HFFc6 (cell line): Measurements from ENCODE around the gene CTCFL. TPM values are rescaled to one million over a fixed set of nuclear protein-coding genes. Genes with fewer than 3 reads are reported as not detected.

Experiments
- DNase-seq: peaks from one replicate; pipeline ENCODE4 v3.0.0-alpha.2; 2018
- H3K27ac Mint-ChIP-seq: 2 replicates; pipeline ENCODE4 v1.8.0; 2020; ENCODE audit warnings: mild to moderate bottlenecking, mixed read lengths
- H3K27me3 Mint-ChIP-seq: 2 replicates; pipeline ENCODE4 v1.8.0; 2021; ENCODE audit warnings: mild to moderate bottlenecking, moderate library complexity, mixed read lengths; ENCODE audit not compliant: insufficient read depth
- H3K36me3 Mint-ChIP-seq: 2 replicates; pipeline ENCODE4 v1.8.0; 2021; ENCODE audit warnings: low read depth, mixed read lengths
- H3K4me1 Mint-ChIP-seq: 2 replicates; pipeline ENCODE4 v1.8.0; 2020; ENCODE audit warnings: low read depth, mixed read lengths
- H3K4me3 Mint-ChIP-seq: 2 replicates; pipeline ENCODE4 v1.8.0; 2020; ENCODE audit warnings: mild to moderate bottlenecking, moderate library complexity, mixed read lengths
- H3K9me3 Mint-ChIP-seq: 2 replicates; pipeline ENCODE4 v1.8.0; 2020; ENCODE audit warnings: mild to moderate bottlenecking, mixed read lengths
- CTCF ChIP-seq: fragments of 200-600 bp; sonication (generic); IDR thresholded peaks from 2 replicates; pipeline ENCODE4 v1.5.0; 2021; ENCODE audit warnings: antibody characterized with exemption, mild to moderate bottlenecking
- total RNA-seq, 6 experiments: library from RNA; stranded (reverse); fragmentation: NEBNext Ultra II Directional; extraction: Animal tissue kit (Norgen Biotek cat#: 25700); gene quantifications; 2 replicates in 1 of 6; 3 replicates in 5 of 6; pipeline ENCODE4 v1.2.3, GENCODE V29; 2021

CTCFL gene
- total RNA-seq, 6 experiments from 2014 or later: not detected

GRCh38 chr20:57484772-57485171 is 40.2 kb downstream of the CTCFL start:
- Mint-ChIP-seq H3K4me1 (no peaks in the 10 kb centered on the region), H3K27me3 (peaks cover 34% of the 10 kb centered on the region), H3K9me3 (no peaks in the 10 kb centered on the region), H3K4me3 (no peak overlapping the region), H3K36me3 (no peaks in the 10 kb centered on the region), H3K27ac (no peak overlapping the region)
- no peak for TF ChIP-seq CTCF
- no peak for DNase-seq

- no peak for DNase-seq
Measured at GRCh38 chr20:57483287-57484050, 41.5 kb downstream of the CTCFL start.

GRCh38 chr20:57482796-57483195 is 42.1 kb downstream of the CTCFL start:
- DNase-seq: no peak
- H3K4me1 Mint-ChIP-seq: no peaks in the 10 kb centered on the region
- H3K9me3 Mint-ChIP-seq: no peaks in the 10 kb centered on the region
- no peaks in the 10 kb centered on the region for H3K36me3 Mint-ChIP-seq
- H3K27me3 Mint-ChIP-seq: peaks cover 44% of the 10 kb centered on the region
- no peak for TF ChIP-seq CTCF
- no peak overlapping the region for H3K27ac Mint-ChIP-seq
- no peak overlapping the region for H3K4me3 Mint-ChIP-seq

More at GRCh38 chr20:57483287-57484050, 41.5 kb downstream of the CTCFL start:
- no peaks in the 10 kb centered on the region for H3K4me1 Mint-ChIP-seq
- TF ChIP-seq CTCF: no peak
- no peaks in the 10 kb centered on the region for H3K9me3 Mint-ChIP-seq
- peaks cover 41% of the 10 kb centered on the region for H3K27me3 Mint-ChIP-seq
- no peak overlapping the region for H3K4me3 Mint-ChIP-seq
- H3K36me3 Mint-ChIP-seq: no peaks in the 10 kb centered on the region
- H3K27ac Mint-ChIP-seq: no peak overlapping the region

- no peak for TF ChIP-seq CTCF
Measured at GRCh38 chr20:57482148-57482547, 42.8 kb downstream of the CTCFL start.

GRCh38 chr20:57481281-57481711 is 43.6 kb downstream of the CTCFL start:
- Mint-ChIP-seq H3K4me3 (no peak overlapping the region), H3K27me3 (peaks cover 50% of the 10 kb centered on the region), H3K9me3 (no peaks in the 10 kb centered on the region), H3K36me3 (no peaks in the 10 kb centered on the region), H3K27ac (no peak overlapping the region), H3K4me1 (no peaks in the 10 kb centered on the region)
- no peak for TF ChIP-seq CTCF
- no peak for DNase-seq

More at GRCh38 chr20:57482148-57482547, 42.8 kb downstream of the CTCFL start:
- Mint-ChIP-seq H3K27me3 (peaks cover 48% of the 10 kb centered on the region), H3K4me3 (no peak overlapping the region), H3K4me1 (no peaks in the 10 kb centered on the region), H3K9me3 (no peaks in the 10 kb centered on the region), H3K36me3 (no peaks in the 10 kb centered on the region), H3K27ac (no peak overlapping the region)
- no peak for DNase-seq
